Body of pancreas (tissue), 4 donors: ENCODE results near the gene PSKH1. TPM values are rescaled to one million over a fixed set of nuclear protein-coding genes. Genes with fewer than 3 reads are reported as not detected.

Experiments
- ATAC-seq: fragments of 150-250 bp; one replicate; pipeline ENCODE4 v1.9.1; 2016
- DNase-seq, 4 donors: peaks; one replicate each; pipeline ENCODE4 v3.0.0-alpha.2; 2019
- H3K27ac ChIP-seq, 4 donors: fragments of 200-600 bp; sonication (generic); 1 replicate in 3 of 4; 2 replicates in 1 of 4; pipeline versions ENCODE4 v1.5.1 to v1.6.1; 2016 to 2019; ENCODE audit warnings: mild to moderate bottlenecking in 1 of 4, mixed read lengths in 1 of 4, moderate library complexity in 1 of 4
- H3K27me3 ChIP-seq, 2 donors: fragments of 200-600 bp; sonication (generic); one replicate each; pipeline ENCODE4 v1.6.0; 2016; ENCODE audit warnings: mild to moderate bottlenecking in 1 of 2
- H3K36me3 ChIP-seq, 2 donors: fragments of 200-600 bp; sonication (generic); replicated peaks in 1 of 2; 2 replicates each; pipeline ENCODE4 v1.5.1; 2016; ENCODE audit warnings: low read depth in 2 of 2; ENCODE audit not compliant: insufficient read depth in 1 of 2
- H3K4me1 ChIP-seq: fragments of 200-600 bp; sonication (generic); one replicate; pipeline ENCODE4 v1.6.0; 2016
- H3K4me3 ChIP-seq, 2 donors: fragments of 200-600 bp; sonication (generic); 1 replicate in 1 of 2; 2 replicates in 1 of 2; pipeline ENCODE4 v1.5.1; 2016 to 2019
- H3K9me3 ChIP-seq, 3 donors: fragments of 200-600 bp; sonication (generic); 1 replicate in 2 of 3; 2 replicates in 1 of 3; pipeline ENCODE4 v1.5.1; 2016
- POLR2A ChIP-seq, 3 donors: fragments of 450-650 bp; IDR thresholded peaks; one replicate each; pipeline ENCODE4 v1.6.1; 2016; ENCODE audit warnings: antibody characterized with exemption in 3 of 3, mild to moderate bottlenecking in 2 of 3
- WGBS, 2 donors: methylation state at CpG; one replicate each; pipeline ENCODE4 v1.1.5; 2017; 5-methylcytosine and 5-hydroxymethylcytosine counted together
- intact Hi-C: fragments of 100-400 bp; cut with DNase I; formaldehyde crosslinking; loops from one replicate; pipeline ENCODE4 v1.15.1; 2023
- total RNA-seq, 2 donors: library from RNA; depleted of rRNA; stranded (reverse); fragments of >200 nt; gene quantifications; one replicate each; pipeline ENCODE4 v1.1.0, GENCODE V29; 2016
- TF ChIP-seq, protein P1 (sequence below), 7 experiments: fragments of 450-650 bp in 4 of 7; fragments of 200-600 bp in 3 of 7; sonication (generic) in 3 of 7; IDR thresholded peaks; one replicate each; pipeline ENCODE4 v1.5.1; 2016 to 2019; ENCODE audit warnings: antibody characterized with exemption in 7 of 7

PSKH1 gene
- total RNA-seq, 2 donors from 2014 or later: 15.0 to 16.8 TPM

DNA sequence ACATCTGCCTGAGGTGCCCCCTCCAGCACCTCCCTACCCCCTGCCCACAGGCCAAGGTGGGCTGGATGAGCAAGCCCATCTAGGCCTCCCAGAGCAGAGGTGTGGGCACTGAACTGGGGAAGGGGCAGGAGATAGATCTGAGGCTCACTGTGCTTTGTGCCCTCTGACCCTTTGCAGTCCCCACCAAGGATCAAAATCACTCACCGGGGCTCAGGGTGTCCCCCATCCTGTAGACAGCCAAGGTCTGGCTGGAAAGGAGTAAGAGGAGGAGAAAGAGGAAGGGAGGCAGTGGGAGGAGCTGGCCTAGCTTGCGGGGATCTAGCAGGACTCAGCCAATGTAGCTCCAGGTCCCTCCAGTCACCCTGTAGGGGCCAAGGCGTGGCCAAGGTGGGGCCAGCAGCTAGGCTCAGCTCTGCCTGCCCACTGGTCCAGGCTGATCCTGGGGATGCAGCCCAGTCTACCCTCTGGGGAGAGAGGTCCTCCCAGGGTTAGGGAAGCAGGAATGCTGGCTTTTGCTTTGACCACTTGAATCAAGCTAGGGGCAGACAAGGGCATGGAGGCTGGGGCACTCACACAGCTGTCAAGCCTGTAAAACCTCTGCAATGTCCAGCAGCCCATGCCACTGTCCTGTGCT is 73.6 kb downstream of the PSKH1 start:
- Histone ChIP-seq H3K4me3 (no peak overlapping the region), H3K36me3 (no peaks in the 10 kb centered on the region), H3K4me1 (peaks cover 48% of the 10 kb centered on the region), H3K9me3 (no peaks in the 10 kb centered on the region), H3K27me3 (no peaks in the 10 kb centered on the region), H3K27ac (peak overlapping the region in 2 of 4 donors; percentile 1 to 89)
- no peak for TF ChIP-seq POLR2A (IDR thresholded peaks at IDR 0.05)
- TF ChIP-seq, protein P1, sequence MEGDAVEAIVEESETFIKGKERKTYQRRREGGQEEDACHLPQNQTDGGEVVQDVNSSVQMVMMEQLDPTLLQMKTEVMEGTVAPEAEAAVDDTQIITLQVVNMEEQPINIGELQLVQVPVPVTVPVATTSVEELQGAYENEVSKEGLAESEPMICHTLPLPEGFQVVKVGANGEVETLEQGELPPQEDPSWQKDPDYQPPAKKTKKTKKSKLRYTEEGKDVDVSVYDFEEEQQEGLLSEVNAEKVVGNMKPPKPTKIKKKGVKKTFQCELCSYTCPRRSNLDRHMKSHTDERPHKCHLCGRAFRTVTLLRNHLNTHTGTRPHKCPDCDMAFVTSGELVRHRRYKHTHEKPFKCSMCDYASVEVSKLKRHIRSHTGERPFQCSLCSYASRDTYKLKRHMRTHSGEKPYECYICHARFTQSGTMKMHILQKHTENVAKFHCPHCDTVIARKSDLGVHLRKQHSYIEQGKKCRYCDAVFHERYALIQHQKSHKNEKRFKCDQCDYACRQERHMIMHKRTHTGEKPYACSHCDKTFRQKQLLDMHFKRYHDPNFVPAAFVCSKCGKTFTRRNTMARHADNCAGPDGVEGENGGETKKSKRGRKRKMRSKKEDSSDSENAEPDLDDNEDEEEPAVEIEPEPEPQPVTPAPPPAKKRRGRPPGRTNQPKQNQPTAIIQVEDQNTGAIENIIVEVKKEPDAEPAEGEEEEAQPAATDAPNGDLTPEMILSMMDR (IDR thresholded peaks at IDR 0.05): no peak
- intact Hi-C loops: no loop called here
- ATAC-seq: no peak
- no peak for DNase-seq
- 53 to 60% methylated on average over 3 of the region's 3 CpGs for WGBS, 2 donors

GRCh38 chr16:67967183-67967957 is 74.3 kb downstream of the PSKH1 start:
- H3K27ac ChIP-seq: peak overlapping the region; percentile 80 to 89 (median 87)
- H3K27me3 ChIP-seq: no peaks in the 10 kb centered on the region
- 25 to 37% methylated on average over 16 to 18 of the region's 18 CpGs for WGBS, 2 donors
- ATAC-seq (peak; percentile 7), DNase-seq (no peak)
- intact Hi-C loops: no loop called here
- H3K4me1 ChIP-seq: peaks cover 41% of the 10 kb centered on the region
- no peaks in the 10 kb centered on the region for H3K36me3 ChIP-seq
- peak overlapping the region; percentile 71 to 73 for H3K4me3 ChIP-seq
- TF ChIP-seq, protein P1 (IDR thresholded peaks at IDR 0.05): no peak
- TF ChIP-seq POLR2A (IDR thresholded peaks at IDR 0.05): no peak
- no peaks in the 10 kb centered on the region for H3K9me3 ChIP-seq

- intact Hi-C loops: no loop called here
- H3K27me3 ChIP-seq: no peaks in the 10 kb centered on the region
- peak; percentile 42 to 60 (median 54) for DNase-seq
Measured at GRCh38 chr16:67967958-67968399, 74.9 kb downstream of the PSKH1 start.

DNA sequence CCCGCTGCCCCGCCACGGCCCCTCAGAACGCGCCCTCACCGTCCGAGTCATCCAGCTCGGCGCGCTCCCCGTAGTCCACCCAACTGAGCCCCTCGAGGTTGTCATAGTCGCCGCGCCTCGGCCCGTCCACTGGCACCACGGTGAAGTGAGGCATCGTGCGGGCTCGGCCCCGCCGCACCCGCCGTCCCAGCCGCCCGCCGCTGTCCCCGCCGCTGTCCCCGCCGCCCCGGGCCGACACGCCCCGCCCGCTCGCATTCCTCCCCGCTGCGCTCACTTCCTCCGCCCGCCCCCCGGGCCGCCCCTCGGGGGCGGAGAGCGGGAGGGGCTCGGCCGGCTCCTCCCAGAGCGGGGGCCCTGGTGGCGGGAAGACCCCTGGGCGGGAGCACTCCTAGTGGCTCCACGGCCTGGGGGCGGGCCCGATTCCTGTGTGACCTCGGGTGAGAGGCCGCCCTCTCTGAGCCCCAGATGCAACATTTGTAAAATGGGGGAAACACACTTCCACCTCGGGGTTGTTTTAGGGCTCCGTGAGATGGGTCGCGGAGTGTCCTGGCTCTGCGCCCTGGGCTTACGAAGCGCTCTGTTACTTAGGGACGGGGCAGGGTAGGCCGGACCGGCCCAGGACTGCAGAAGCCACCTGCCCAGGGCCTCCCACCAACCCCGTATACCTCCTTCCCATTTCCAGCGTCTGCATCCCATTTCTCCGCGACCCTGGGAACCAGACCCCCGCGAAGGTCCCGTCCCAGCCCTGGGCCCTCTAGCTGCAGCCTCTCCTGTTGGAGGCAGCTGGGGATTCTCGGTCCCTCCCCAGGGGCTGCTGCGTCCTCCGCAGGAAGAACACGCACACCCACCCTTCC is 75.6 kb downstream of the PSKH1 start, which contains the start of gene SLC12A4:
Gene SLC12A4, minus strand, starts transcription at position 238 of the 854 bp plus-strand sequence. Its CDS starts 84 bp downstream, at position 154.
- peaks cover 35% of the 10 kb centered on the region for H3K4me1 ChIP-seq
- H3K27ac ChIP-seq: peak within 1 kb of the TSS; percentile 80 to 89 (median 87)
- no peaks in the 10 kb centered on the region for H3K27me3 ChIP-seq
- H3K9me3 ChIP-seq: no peaks in the 10 kb centered on the region
- DNase-seq (peak; percentile 81 to 87 (median 84)), ATAC-seq (peak; percentile 89)
- H3K4me3 ChIP-seq: peak within 1 kb of the TSS; percentile 71 to 73
- no peaks in the 10 kb centered on the region for H3K36me3 ChIP-seq
- TF ChIP-seq, protein P1 (IDR thresholded peaks at IDR 0.05): peak in 1 of 7 experiments; percentile 21
- peak; percentile 77 to 92 (median 80) for TF ChIP-seq POLR2A (IDR thresholded peaks at IDR 0.05)
- intact Hi-C loops: no loop called here
- WGBS, 2 donors: 1 to 2% methylated on average over 14 to 53 of the region's 78 CpGs

More at GRCh38 chr16:67967958-67968399, 74.9 kb downstream of the PSKH1 start:
- ATAC-seq: peak; percentile 53
- TF ChIP-seq POLR2A (IDR thresholded peaks at IDR 0.05): no peak
- TF ChIP-seq, protein P1 (IDR thresholded peaks at IDR 0.05): no peak
- peaks cover 36% of the 10 kb centered on the region for H3K4me1 ChIP-seq
- H3K27ac ChIP-seq: peak overlapping the region; percentile 80 to 89 (median 87)
- H3K9me3 ChIP-seq: no peaks in the 10 kb centered on the region
- 2 to 3% methylated on average over 12 to 30 of the region's 45 CpGs for WGBS, 2 donors
- no peaks in the 10 kb centered on the region for H3K36me3 ChIP-seq
- H3K4me3 ChIP-seq: peak overlapping the region; percentile 71 to 73
